Measurements from ENCODE around the gene LGR6.

- TF ChIP-seq CTCF (IDR thresholded peaks at IDR 0.05; ENCODE audit: low read length): no peak
- TF ChIP-seq EZH2 (IDR thresholded peaks at IDR 0.05; ENCODE audit: borderline replicate concordance, low read length): no peak
Measured at GRCh38 chr1:202288177-202288576, 94.6 kb downstream of the LGR6 start.

Measured in OCI-LY1 (cell line).